ENCODE measurements around the gene TCP11L2. TPM values are rescaled to one million over a fixed set of nuclear protein-coding genes. Genes with fewer than 3 reads are reported as not detected.
A peak's percentile ranks its signal among the peaks of the same experiment; 100 is the strongest.

The TCP11L2 gene
- total RNA-seq, 3 donors from 2014 or later (not counting 1 experiment from before 2014, with no cell fraction given) = 68.8 to 97.7 (median 71.1) TPM

DNA sequence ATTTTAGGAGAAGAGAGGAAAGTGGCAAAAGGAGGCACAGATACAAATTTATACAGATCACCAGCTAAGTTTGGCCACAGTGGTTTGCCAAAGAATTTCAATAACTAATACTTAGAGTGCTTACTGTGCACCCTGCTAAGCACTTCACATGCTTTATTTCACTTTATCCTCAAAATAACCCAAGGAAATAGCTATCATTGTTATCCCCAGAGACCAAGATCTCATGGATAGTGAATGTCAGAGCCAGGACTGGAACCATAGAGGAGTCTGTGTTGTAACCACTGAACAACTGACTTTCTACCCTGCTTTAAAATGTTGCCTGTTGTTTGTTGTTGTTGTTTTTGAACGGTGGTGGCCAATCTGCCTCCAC is 1.3 kb upstream of the TCP11L2 start:
- Histone ChIP-seq H3K27me3 (ENCODE audit: control insufficient read depth, insufficient read depth, low read length) (no peaks in the 10 kb centered on the region), H3K4me1 (ENCODE audit: control insufficient read depth, insufficient read depth, low read length) (peaks cover 15% of the 10 kb centered on the region), H3K27ac (ENCODE audit: low read length) (peak overlapping the region; percentile 86), H3K4me3 (ENCODE audit: low read length) (no peak overlapping the region), H3K36me3 (ENCODE audit: control insufficient read depth, insufficient read depth, low read length) (no peaks in the 10 kb centered on the region), H3K9me3 (ENCODE audit: control insufficient read depth, insufficient read depth, low read length) (no peaks in the 10 kb centered on the region)
- intact Hi-C loops (cut with micrococcal nuclease) = loop anchor here (1.0 kb wide), 1 partner anchor 53 kb away; the partner anchor contains the start of gene CKAP4
- Mint-ChIP-seq H3K27me3 (ENCODE audit: low read depth in 2 of 2) (no peaks in the 10 kb centered on the region), H3K9me3 (no peaks in the 10 kb centered on the region), H3K4me1 (peaks cover 42 to 46% of the 10 kb centered on the region in 2 donors), H3K4me3 (peak overlapping the region; percentile 88), H3K27ac (peak overlapping the region; percentile 96 to 99), H3K36me3 (no peaks in the 10 kb centered on the region)
- WGBS (ENCODE audit: insufficient coverage) = no CpG with 5 or more reads among the region's 1 CpG
- DNase-seq = no peak
- TF ChIP-seq, protein P1, sequence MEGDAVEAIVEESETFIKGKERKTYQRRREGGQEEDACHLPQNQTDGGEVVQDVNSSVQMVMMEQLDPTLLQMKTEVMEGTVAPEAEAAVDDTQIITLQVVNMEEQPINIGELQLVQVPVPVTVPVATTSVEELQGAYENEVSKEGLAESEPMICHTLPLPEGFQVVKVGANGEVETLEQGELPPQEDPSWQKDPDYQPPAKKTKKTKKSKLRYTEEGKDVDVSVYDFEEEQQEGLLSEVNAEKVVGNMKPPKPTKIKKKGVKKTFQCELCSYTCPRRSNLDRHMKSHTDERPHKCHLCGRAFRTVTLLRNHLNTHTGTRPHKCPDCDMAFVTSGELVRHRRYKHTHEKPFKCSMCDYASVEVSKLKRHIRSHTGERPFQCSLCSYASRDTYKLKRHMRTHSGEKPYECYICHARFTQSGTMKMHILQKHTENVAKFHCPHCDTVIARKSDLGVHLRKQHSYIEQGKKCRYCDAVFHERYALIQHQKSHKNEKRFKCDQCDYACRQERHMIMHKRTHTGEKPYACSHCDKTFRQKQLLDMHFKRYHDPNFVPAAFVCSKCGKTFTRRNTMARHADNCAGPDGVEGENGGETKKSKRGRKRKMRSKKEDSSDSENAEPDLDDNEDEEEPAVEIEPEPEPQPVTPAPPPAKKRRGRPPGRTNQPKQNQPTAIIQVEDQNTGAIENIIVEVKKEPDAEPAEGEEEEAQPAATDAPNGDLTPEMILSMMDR (IDR thresholded peaks at IDR 0.05) = no peak
- no peak for ATAC-seq

DNA sequence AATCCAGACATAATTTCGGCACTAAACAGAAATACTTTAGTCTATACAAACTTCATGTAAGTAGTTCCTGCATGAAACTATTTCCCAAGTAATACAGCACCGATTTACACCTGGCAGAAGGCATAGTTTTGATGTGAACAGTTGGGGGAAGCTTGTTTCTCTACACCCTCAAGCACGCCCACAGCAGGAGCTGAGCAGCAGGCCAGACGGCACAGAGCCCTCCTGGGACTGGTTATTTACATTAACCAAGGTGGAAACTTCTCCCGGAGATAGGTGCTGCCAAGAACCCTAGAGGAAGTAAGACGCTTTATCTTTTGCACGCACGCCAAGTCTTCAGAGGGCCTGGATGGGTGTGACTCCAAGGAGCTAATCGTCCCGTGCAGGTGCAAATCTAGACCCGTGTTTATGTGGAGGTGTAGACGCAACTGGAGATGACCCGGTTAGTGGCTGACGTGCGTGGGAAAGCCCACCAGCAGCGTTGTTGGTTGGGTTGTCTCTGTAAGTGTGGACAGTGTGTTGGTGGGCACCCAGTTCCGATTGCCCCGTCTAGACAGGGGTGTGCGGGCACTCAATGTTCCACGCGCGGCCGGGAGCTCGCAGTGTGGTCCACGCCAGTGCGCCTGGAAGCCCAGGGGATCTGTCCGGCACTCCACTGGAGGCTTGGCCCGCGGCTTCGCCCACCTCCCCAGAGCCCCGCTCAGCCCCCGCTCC is 767 bp upstream of the TCP11L2 start:
- peak; percentile 70 to 96 for DNase-seq

DNA sequence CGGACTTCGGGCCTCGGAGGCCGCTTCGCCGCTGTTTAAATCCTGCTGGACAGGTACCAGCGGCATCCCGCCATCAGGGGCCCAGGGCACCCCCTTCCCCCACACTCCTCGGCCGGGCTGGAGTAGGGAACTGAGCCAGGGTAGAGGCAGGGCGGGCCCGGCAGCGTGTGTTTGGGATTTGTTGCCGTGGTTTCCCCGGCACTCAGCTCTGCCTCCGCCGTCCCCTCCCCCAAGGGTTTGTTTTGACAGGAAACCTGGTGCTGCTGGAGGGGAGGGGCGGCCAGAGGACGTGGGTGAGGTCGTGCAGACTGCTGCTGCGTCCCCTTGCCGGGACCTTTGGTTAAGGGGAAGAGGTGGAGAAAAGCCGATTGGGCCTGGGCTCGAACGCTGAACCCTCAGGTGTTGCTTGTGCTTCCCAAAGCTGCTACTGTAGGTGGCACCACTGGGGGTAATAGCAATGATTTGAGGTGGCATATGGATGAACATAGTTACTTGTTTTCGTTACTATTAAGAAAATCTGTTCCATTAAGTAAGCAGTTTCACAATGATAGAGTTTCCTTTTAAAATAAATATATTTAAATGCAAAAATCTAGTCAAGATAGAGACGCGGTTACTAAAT is 778 bp downstream of the TCP11L2 start:
- intact Hi-C loops (cut with micrococcal nuclease) = no loop called here
- Histone ChIP-seq H3K36me3 (ENCODE audit: control insufficient read depth, insufficient read depth, low read length) (peaks cover 3% of the 10 kb centered on the region), H3K9me3 (ENCODE audit: control insufficient read depth, insufficient read depth, low read length) (no peaks in the 10 kb centered on the region), H3K27ac (ENCODE audit: low read length) (peak overlapping the region; percentile 94), H3K4me1 (ENCODE audit: control insufficient read depth, insufficient read depth, low read length) (peaks cover 15% of the 10 kb centered on the region), H3K4me3 (ENCODE audit: low read length) (peak overlapping the region; percentile 90), H3K27me3 (ENCODE audit: control insufficient read depth, insufficient read depth, low read length) (no peaks in the 10 kb centered on the region)
- TF ChIP-seq, protein P1 (IDR thresholded peaks at IDR 0.05) = peak; percentile 7
- WGBS (ENCODE audit: insufficient coverage) = 4% methylated on average over 27 of the region's 28 CpGs
- H3K4me1 Mint-ChIP-seq = peaks cover 50 to 53% of the 10 kb centered on the region in 2 donors
- H3K9me3 Mint-ChIP-seq = no peaks in the 10 kb centered on the region
- H3K27me3 Mint-ChIP-seq (ENCODE audit: low read depth in 2 of 2) = no peaks in the 10 kb centered on the region
- H3K36me3 Mint-ChIP-seq = no peaks in the 10 kb centered on the region
- peak overlapping the region; percentile 97 for H3K4me3 Mint-ChIP-seq
- DNase-seq (peak; percentile 76 to 97), ATAC-seq (peak; percentile 40 to 64 (median 42))
- H3K27ac Mint-ChIP-seq = peak overlapping the region; percentile 96 to 99

More for the DNA sequence above, 767 bp upstream of the TCP11L2 start:
- Histone ChIP-seq H3K36me3 (ENCODE audit: control insufficient read depth, insufficient read depth, low read length) (no peaks in the 10 kb centered on the region), H3K4me1 (ENCODE audit: control insufficient read depth, insufficient read depth, low read length) (peaks cover 15% of the 10 kb centered on the region), H3K4me3 (ENCODE audit: low read length) (peak overlapping the region; percentile 72), H3K9me3 (ENCODE audit: control insufficient read depth, insufficient read depth, low read length) (no peaks in the 10 kb centered on the region), H3K27ac (ENCODE audit: low read length) (peak overlapping the region; percentile 86), H3K27me3 (ENCODE audit: control insufficient read depth, insufficient read depth, low read length) (no peaks in the 10 kb centered on the region)
- peak overlapping the region; percentile 88 for H3K4me3 Mint-ChIP-seq
- peaks cover 47% of the 10 kb centered on the region in 2 donors for H3K4me1 Mint-ChIP-seq
- H3K27me3 Mint-ChIP-seq (ENCODE audit: low read depth in 2 of 2) = no peaks in the 10 kb centered on the region
- H3K36me3 Mint-ChIP-seq = no peaks in the 10 kb centered on the region
- H3K27ac Mint-ChIP-seq = peak overlapping the region; percentile 96 to 99
- no peaks in the 10 kb centered on the region for H3K9me3 Mint-ChIP-seq
- peak; percentile 56 to 70 (median 64) for ATAC-seq
- TF ChIP-seq, protein P1 (IDR thresholded peaks at IDR 0.05) = no peak
- intact Hi-C loops (cut with micrococcal nuclease) = loop anchor here (1.0 kb wide), 2 partner anchors 53 to 56 kb away; partner anchors contain the start of genes CKAP4 and POLR3B
- WGBS (ENCODE audit: insufficient coverage) = 0% methylated on average over 29 of the region's 32 CpGs
